ENCODE results near the gene CD5L. TPM values are rescaled to one million over a fixed set of nuclear protein-coding genes. Genes with fewer than 3 reads are reported as not detected.

CD5L gene
- polyA plus RNA-seq, 1 donor from 2014 or later: not detected

GRCh38 chr1:157799996-157800395, 41.6 kb downstream of the CD5L start:
- TF ChIP-seq REST (IDR thresholded peaks at IDR 0.05; ENCODE audit: borderline replicate concordance): no peak
- no peak for TF ChIP-seq RAD21 (conservative IDR thresholded peaks at IDR 0.05)
- no peak for TF ChIP-seq POLR2AphosphoS5 (IDR thresholded peaks at IDR 0.05)
- no peak for TF ChIP-seq MXI1 (conservative IDR thresholded peaks at IDR 0.05; ENCODE audit: poor library complexity, severe bottlenecking)
- TF ChIP-seq TAF1 (IDR thresholded peaks at IDR 0.05; ENCODE audit: low read depth): no peak
- TF ChIP-seq EP300 (conservative IDR thresholded peaks at IDR 0.05; ENCODE audit: poor library complexity, severe bottlenecking): no peak
- TF ChIP-seq CTCF (IDR thresholded peaks at IDR 0.05; ENCODE audit: poor library complexity, severe bottlenecking): no peak
- no peak for TF ChIP-seq EZH2 (IDR thresholded peaks at IDR 0.05; ENCODE audit: borderline replicate concordance, insufficient read depth, low read length, poor library complexity, severe bottlenecking)
- no peak for TF ChIP-seq SMC3 (conservative IDR thresholded peaks at IDR 0.05; ENCODE audit: poor library complexity)

GRCh38 chr1:157798211-157798610, 43.4 kb downstream of the CD5L start:
- H4K20me1 ChIP-seq (ENCODE audit: insufficient read depth): no peaks in the 10 kb centered on the region
- H3K36me3 ChIP-seq (ENCODE audit: insufficient read depth, low read length): no peaks in the 10 kb centered on the region
- no peak overlapping the region for H2AFZ ChIP-seq (ENCODE audit: low read depth, low read length)
- H3K4me3 ChIP-seq (ENCODE audit: low read length): no peak overlapping the region
- TF ChIP-seq CTCF (IDR thresholded peaks at IDR 0.05; ENCODE audit: poor library complexity, severe bottlenecking): no peak
- TF ChIP-seq TAF1 (IDR thresholded peaks at IDR 0.05; ENCODE audit: low read depth): no peak
- TF ChIP-seq SMC3 (conservative IDR thresholded peaks at IDR 0.05; ENCODE audit: poor library complexity): no peak
- TF ChIP-seq MXI1 (conservative IDR thresholded peaks at IDR 0.05; ENCODE audit: poor library complexity, severe bottlenecking): no peak
- TF ChIP-seq POLR2AphosphoS5 (IDR thresholded peaks at IDR 0.05): no peak
- TF ChIP-seq REST (IDR thresholded peaks at IDR 0.05; ENCODE audit: borderline replicate concordance): no peak
- no peak for TF ChIP-seq EP300 (conservative IDR thresholded peaks at IDR 0.05; ENCODE audit: poor library complexity, severe bottlenecking)
- TF ChIP-seq EZH2 (IDR thresholded peaks at IDR 0.05; ENCODE audit: borderline replicate concordance, insufficient read depth, low read length, poor library complexity, severe bottlenecking): no peak
- no peak for TF ChIP-seq RAD21 (conservative IDR thresholded peaks at IDR 0.05)
- H3K9me3 ChIP-seq (ENCODE audit: low read length): peaks cover 1% of the 10 kb centered on the region
- H3K9ac ChIP-seq (ENCODE audit: low read length): no peak overlapping the region
- H3K9me2 ChIP-seq (ENCODE audit: insufficient read depth, low read length): no peaks in the 10 kb centered on the region
- H3F3A ChIP-seq (ENCODE audit: insufficient read depth, low read length, poor library complexity, severe bottlenecking): no peaks in the 10 kb centered on the region
- H3K27me3 ChIP-seq (ENCODE audit: insufficient read depth, low read depth, low read length): no peaks in the 10 kb centered on the region
- H3K4me2 ChIP-seq (ENCODE audit: low read length): no peak overlapping the region
- H3K79me2 ChIP-seq (replicated peaks; ENCODE audit: insufficient read depth, low read length): no peaks in the 10 kb centered on the region
- no peak overlapping the region for H3K27ac ChIP-seq (ENCODE audit: low read length)

More at GRCh38 chr1:157799996-157800395, 41.6 kb downstream of the CD5L start:
- H2AFZ ChIP-seq (ENCODE audit: low read depth, low read length): no peak overlapping the region
- H4K20me1 ChIP-seq (ENCODE audit: insufficient read depth): no peaks in the 10 kb centered on the region
- H3K4me2 ChIP-seq (ENCODE audit: low read length): no peak overlapping the region
- H3K9me2 ChIP-seq (ENCODE audit: insufficient read depth, low read length): no peaks in the 10 kb centered on the region
- no peaks in the 10 kb centered on the region for H3K79me2 ChIP-seq (replicated peaks; ENCODE audit: insufficient read depth, low read length)
- H3K9me3 ChIP-seq (ENCODE audit: low read length): no peaks in the 10 kb centered on the region
- H3K27me3 ChIP-seq (ENCODE audit: insufficient read depth, low read depth, low read length): no peaks in the 10 kb centered on the region
- no peak overlapping the region for H3K27ac ChIP-seq (ENCODE audit: low read length)
- no peaks in the 10 kb centered on the region for H3F3A ChIP-seq (ENCODE audit: insufficient read depth, low read length, poor library complexity, severe bottlenecking)
- no peaks in the 10 kb centered on the region for H3K36me3 ChIP-seq (ENCODE audit: insufficient read depth, low read length)
- H3K4me3 ChIP-seq (ENCODE audit: low read length): no peak overlapping the region
- no peak overlapping the region for H3K9ac ChIP-seq (ENCODE audit: low read length)

Data from neural cell (in vitro differentiated cells).